Measurements from ENCODE around the gene HACE1.
"Not testable (repeated sequence)": the region's sequence is repeated elsewhere in the genome, so short reads cannot be mapped to it uniquely, and the experiment has no call there.

Gene HACE1

GRCh38 chr6:104829183-104829958 is 30.3 kb downstream of the HACE1 start:
- in situ Hi-C loops (cut with MboI; ENCODE audit: low sequenced_read_pairs), result no loop called here

GRCh38 chr6:104828478-104828877 is 31.2 kb downstream of the HACE1 start:
- in situ Hi-C loops (cut with MboI; ENCODE audit: low sequenced_read_pairs), result no loop called here

GRCh38 chr6:104820820-104821219 is 38.9 kb downstream of the HACE1 start:
- in situ Hi-C loops (cut with MboI; ENCODE audit: low sequenced_read_pairs), result not testable (repeated sequence)

GRCh38 chr6:104816125-104816524 is 43.6 kb downstream of the HACE1 start:
- in situ Hi-C loops (cut with MboI; ENCODE audit: low sequenced_read_pairs), result no loop called here

GRCh38 chr6:104814743-104815142 is 45.0 kb downstream of the HACE1 start:
- in situ Hi-C loops (cut with MboI; ENCODE audit: low sequenced_read_pairs), result no loop called here

GRCh38 chr6:104813552-104813951 is 46.2 kb downstream of the HACE1 start:
- in situ Hi-C loops (cut with MboI; ENCODE audit: low sequenced_read_pairs), result no loop called here

GRCh38 chr6:104809116-104809515 is 50.6 kb downstream of the HACE1 start:
- in situ Hi-C loops (cut with MboI; ENCODE audit: low sequenced_read_pairs), result no loop called here

GRCh38 chr6:104805335-104805734 is 54.4 kb downstream of the HACE1 start:
- in situ Hi-C loops (cut with MboI; ENCODE audit: low sequenced_read_pairs), result not testable (repeated sequence)

- in situ Hi-C loops (cut with MboI; ENCODE audit: low sequenced_read_pairs), result no loop called here
Measured at GRCh38 chr6:104799134-104799657, 60.5 kb downstream of the HACE1 start.

- in situ Hi-C loops (cut with MboI; ENCODE audit: low sequenced_read_pairs), result no loop called here
Measured at GRCh38 chr6:104796031-104796785, 63.5 kb downstream of the HACE1 start.

- in situ Hi-C loops (cut with MboI; ENCODE audit: low sequenced_read_pairs), result no loop called here
Measured at GRCh38 chr6:104795363-104795762, 64.4 kb downstream of the HACE1 start.

GRCh38 chr6:104789770-104790190 is 69.9 kb downstream of the HACE1 start:
- in situ Hi-C loops (cut with MboI; ENCODE audit: low sequenced_read_pairs), result no loop called here

- in situ Hi-C loops (cut with MboI; ENCODE audit: low sequenced_read_pairs), result no loop called here
Measured at GRCh38 chr6:104788400-104788799, 71.3 kb downstream of the HACE1 start.

- in situ Hi-C loops (cut with MboI; ENCODE audit: low sequenced_read_pairs), result no loop called here
Measured at GRCh38 chr6:104787305-104787704, 72.4 kb downstream of the HACE1 start.

GRCh38 chr6:104784884-104785283 is 74.8 kb downstream of the HACE1 start:
- in situ Hi-C loops (cut with MboI; ENCODE audit: low sequenced_read_pairs), result no loop called here

- in situ Hi-C loops (cut with MboI; ENCODE audit: low sequenced_read_pairs), result loop anchor here (10.0 kb wide), 1 partner anchor 87 kb away; no protein-coding TSS in a partner anchor
Measured at GRCh38 chr6:104771258-104771832, 88.4 kb downstream of the HACE1 start.

- in situ Hi-C loops (cut with MboI; ENCODE audit: low sequenced_read_pairs), result no loop called here
Measured at GRCh38 chr6:104768906-104769305, 90.8 kb downstream of the HACE1 start.

GRCh38 chr6:104766595-104766994 is 93.1 kb downstream of the HACE1 start:
- in situ Hi-C loops (cut with MboI; ENCODE audit: low sequenced_read_pairs), result no loop called here

GRCh38 chr6:104754788-104755409 is 104.8 kb downstream of the HACE1 start:
- in situ Hi-C loops (cut with MboI; ENCODE audit: low sequenced_read_pairs), result no loop called here

- in situ Hi-C loops (cut with MboI; ENCODE audit: low sequenced_read_pairs), result no loop called here
Measured at GRCh38 chr6:104753251-104753650, 106.5 kb downstream of the HACE1 start.

GRCh38 chr6:104750449-104750848 is 109.3 kb downstream of the HACE1 start:
- in situ Hi-C loops (cut with MboI; ENCODE audit: low sequenced_read_pairs), result no loop called here

Data from HL-60/S4 treated with phorbol 12-myristate 13-acetate at 8.2 ng/mL for 4 days and 3 days (cell line).